ENCODE measurements around the gene MTMR2. TPM values are rescaled to one million over a fixed set of nuclear protein-coding genes. Genes with fewer than 3 reads are reported as not detected.

Gene MTMR2
- polyA plus RNA-seq, 10 donors = 24.2 to 35.7 (median 27.8) TPM

Other genes with a start within 250 kb of the MTMR2 start
- 10 to 100 TPM; 16.3 to 32.5 (median 23.5) TPM for gene FAM76B, start 134.3 kb downstream of the MTMR2 start, polyA plus RNA-seq (ENCODE audit: insufficient read length in 10 of 10)
- 10 to 100 TPM; 39.5 to 71.9 (median 51.7) TPM for gene CEP57, start 133.6 kb downstream of the MTMR2 start, polyA plus RNA-seq (ENCODE audit: insufficient read length in 10 of 10)

Measured in muscle of back (tissue), 10 donors.